HepG2 (cell line): ENCODE data around the gene TDRD1.

Source experiments
- EZH2 ChIP-seq: conservative IDR thresholded peaks from 2 replicates; pipeline ENCODE4 v1.6.1; 2012; ENCODE audit warnings: mild to moderate bottlenecking, low read depth, low read length, moderate library complexity
- FIP1L1 ChIP-seq: fragments of 200-400 bp; formaldehyde crosslinking; IDR thresholded peaks from 2 replicates; pipeline ENCODE4 v1.6.1; 2018; ENCODE audit warnings: low read depth, mild to moderate bottlenecking, low read length, moderate library complexity, borderline replicate concordance; ENCODE audit not compliant: insufficient read depth
- HES4 ChIP-seq: sonication (generic); formaldehyde crosslinking; IDR thresholded peaks from 2 replicates; pipeline ENCODE4 v1.9.0; 2021; ENCODE audit warnings: mild to moderate bottlenecking, missing genetic modification reagents, borderline replicate concordance
- NONO ChIP-seq, 2 experiments: fragments of 450-650 bp in 1 of 2; sonication (generic) in 1 of 2; formaldehyde crosslinking in 1 of 2; IDR thresholded peaks in 1 of 2; conservative IDR thresholded peaks in 1 of 2; 2 replicates each; pipeline versions ENCODE4 v1.6.1 to v1.8.0; 2017 to 2022; ENCODE audit warnings: mild to moderate bottlenecking in 1 of 2, missing genetic modification reagents in 1 of 2, moderate library complexity in 1 of 2
- RBM39 ChIP-seq: fragments of 200-400 bp; formaldehyde crosslinking; IDR thresholded peaks from one replicate; pipeline ENCODE4 v1.6.1; 2018; ENCODE audit warnings: antibody characterized with exemption, mild to moderate bottlenecking, low read depth, low read length; ENCODE audit not compliant: poor library complexity, severe bottlenecking
- ZNF260 ChIP-seq: sonication (generic); formaldehyde crosslinking; IDR thresholded peaks from 2 replicates; pipeline ENCODE4 v1.4.0; 2020; ENCODE audit warnings: missing genetic modification reagents, low read depth, mild to moderate bottlenecking, borderline replicate concordance
- ZNF335 ChIP-seq: sonication (generic); formaldehyde crosslinking; IDR thresholded peaks from 2 replicates; pipeline ENCODE4 v1.4.0; 2020; ENCODE audit warnings: missing genetic modification reagents
- ZNF460 ChIP-seq: sonication (generic); formaldehyde crosslinking; IDR thresholded peaks from 2 replicates; pipeline ENCODE4 v1.5.1; 2020; ENCODE audit warnings: missing genetic modification reagents, mild to moderate bottlenecking, borderline replicate concordance
- ZNF510 ChIP-seq: sonication (generic); formaldehyde crosslinking; IDR thresholded peaks from 2 replicates; pipeline ENCODE4 v1.4.0; 2020; ENCODE audit warnings: low read depth, mild to moderate bottlenecking, missing genetic modification reagents
- TF ChIP-seq, protein P1 (sequence below): sonication (generic); formaldehyde crosslinking; IDR thresholded peaks from 2 replicates; pipeline ENCODE4 v1.5.1; 2020; ENCODE audit warnings: mild to moderate bottlenecking, missing genetic modification reagents
- TF ChIP-seq, protein P2 (sequence below): sonication (generic); formaldehyde crosslinking; IDR thresholded peaks from 2 replicates; pipeline ENCODE4 v1.4.0; 2020; ENCODE audit warnings: missing genetic modification reagents
- TF ChIP-seq, protein P3 (sequence below): sonication (generic); formaldehyde crosslinking; IDR thresholded peaks from 2 replicates; pipeline ENCODE4 v1.5.0; 2020; ENCODE audit warnings: mild to moderate bottlenecking, missing genetic modification reagents, moderate library complexity
- TF ChIP-seq, protein P4 (sequence below), 2 experiments: sonication (generic) in 1 of 2; formaldehyde crosslinking in 1 of 2; IDR thresholded peaks; 2 replicates each; pipeline versions ENCODE4 v1.5.1 to v1.6.1; 2011 to 2020; ENCODE audit warnings: borderline replicate concordance in 1 of 2, low read depth in 1 of 2, low read length in 1 of 2, mild to moderate bottlenecking in 1 of 2, missing genetic modification reagents in 1 of 2, moderate library complexity in 1 of 2
- TF ChIP-seq, protein P5 (sequence below): sonication (generic); formaldehyde crosslinking; IDR thresholded peaks from 2 replicates; pipeline ENCODE4 v1.4.0; 2020; ENCODE audit warnings: missing genetic modification reagents

DNA sequence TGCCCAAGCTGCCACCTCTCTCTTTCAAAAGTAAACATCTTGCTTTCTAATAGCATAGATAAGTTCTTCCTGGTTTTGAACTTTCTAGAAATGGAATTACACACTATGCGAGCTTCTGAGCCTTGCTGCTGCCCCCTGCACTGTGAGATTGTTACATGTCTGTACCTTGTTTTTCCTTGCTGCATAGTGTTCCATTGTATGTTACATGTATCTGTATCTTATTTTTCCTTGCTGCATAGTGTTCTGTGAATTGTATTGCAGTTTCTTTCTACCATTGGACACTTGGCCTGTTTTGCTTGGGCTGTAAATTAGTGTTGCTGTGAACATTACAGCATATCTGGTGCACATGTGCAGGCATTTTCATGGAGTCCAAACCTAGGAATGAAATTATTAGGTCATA lies 35.9 kb downstream of the TDRD1 start:
- TF ChIP-seq ZNF460 (CRISPR knock-in tag), result no peak
- TF ChIP-seq, protein P1, sequence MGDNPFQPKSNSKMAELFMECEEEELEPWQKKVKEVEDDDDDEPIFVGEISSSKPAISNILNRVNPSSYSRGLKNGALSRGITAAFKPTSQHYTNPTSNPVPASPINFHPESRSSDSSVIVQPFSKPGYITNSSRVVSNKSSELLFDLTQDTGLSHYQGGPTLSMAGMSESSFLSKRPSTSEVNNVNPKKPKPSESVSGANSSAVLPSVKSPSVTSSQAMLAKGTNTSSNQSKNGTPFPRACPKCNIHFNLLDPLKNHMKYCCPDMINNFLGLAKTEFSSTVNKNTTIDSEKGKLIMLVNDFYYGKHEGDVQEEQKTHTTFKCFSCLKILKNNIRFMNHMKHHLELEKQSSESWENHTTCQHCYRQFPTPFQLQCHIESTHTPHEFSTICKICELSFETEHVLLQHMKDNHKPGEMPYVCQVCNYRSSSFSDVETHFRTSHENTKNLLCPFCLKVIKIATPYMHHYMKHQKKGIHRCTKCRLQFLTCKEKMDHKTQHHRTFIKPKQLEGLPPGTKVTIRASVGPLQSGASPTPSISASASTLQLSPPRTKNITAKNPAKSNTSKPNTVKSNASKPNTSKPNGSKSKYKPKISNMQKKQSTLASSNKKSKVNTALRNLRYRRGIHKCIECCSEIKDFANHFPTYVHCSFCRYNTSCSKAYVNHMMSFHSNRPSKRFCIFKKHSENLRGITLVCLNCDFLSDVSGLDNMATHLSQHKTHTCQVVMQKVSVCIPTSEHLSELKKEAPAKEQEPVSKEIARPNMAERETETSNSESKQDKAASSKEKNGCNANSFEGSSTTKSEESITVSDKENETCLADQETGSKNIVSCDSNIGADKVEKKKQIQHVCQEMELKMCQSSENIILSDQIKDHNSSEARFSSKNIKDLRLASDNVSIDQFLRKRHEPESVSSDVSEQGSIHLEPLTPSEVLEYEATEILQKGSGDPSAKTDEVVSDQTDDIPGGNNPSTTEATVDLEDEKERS, result no peak
- no peak for TF ChIP-seq FIP1L1
- TF ChIP-seq RBM39, result no peak
- no peak for TF ChIP-seq NONO (IDR thresholded peaks at IDR 0.05)
- no peak for TF ChIP-seq NONO (CRISPR knock-in tag; conservative IDR thresholded peaks at IDR 0.05)
- TF ChIP-seq, protein P2, sequence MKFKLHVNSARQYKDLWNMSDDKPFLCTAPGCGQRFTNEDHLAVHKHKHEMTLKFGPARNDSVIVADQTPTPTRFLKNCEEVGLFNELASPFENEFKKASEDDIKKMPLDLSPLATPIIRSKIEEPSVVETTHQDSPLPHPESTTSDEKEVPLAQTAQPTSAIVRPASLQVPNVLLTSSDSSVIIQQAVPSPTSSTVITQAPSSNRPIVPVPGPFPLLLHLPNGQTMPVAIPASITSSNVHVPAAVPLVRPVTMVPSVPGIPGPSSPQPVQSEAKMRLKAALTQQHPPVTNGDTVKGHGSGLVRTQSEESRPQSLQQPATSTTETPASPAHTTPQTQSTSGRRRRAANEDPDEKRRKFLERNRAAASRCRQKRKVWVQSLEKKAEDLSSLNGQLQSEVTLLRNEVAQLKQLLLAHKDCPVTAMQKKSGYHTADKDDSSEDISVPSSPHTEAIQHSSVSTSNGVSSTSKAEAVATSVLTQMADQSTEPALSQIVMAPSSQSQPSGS (CRISPR knock-in tag), result no peak
- TF ChIP-seq, protein P3, sequence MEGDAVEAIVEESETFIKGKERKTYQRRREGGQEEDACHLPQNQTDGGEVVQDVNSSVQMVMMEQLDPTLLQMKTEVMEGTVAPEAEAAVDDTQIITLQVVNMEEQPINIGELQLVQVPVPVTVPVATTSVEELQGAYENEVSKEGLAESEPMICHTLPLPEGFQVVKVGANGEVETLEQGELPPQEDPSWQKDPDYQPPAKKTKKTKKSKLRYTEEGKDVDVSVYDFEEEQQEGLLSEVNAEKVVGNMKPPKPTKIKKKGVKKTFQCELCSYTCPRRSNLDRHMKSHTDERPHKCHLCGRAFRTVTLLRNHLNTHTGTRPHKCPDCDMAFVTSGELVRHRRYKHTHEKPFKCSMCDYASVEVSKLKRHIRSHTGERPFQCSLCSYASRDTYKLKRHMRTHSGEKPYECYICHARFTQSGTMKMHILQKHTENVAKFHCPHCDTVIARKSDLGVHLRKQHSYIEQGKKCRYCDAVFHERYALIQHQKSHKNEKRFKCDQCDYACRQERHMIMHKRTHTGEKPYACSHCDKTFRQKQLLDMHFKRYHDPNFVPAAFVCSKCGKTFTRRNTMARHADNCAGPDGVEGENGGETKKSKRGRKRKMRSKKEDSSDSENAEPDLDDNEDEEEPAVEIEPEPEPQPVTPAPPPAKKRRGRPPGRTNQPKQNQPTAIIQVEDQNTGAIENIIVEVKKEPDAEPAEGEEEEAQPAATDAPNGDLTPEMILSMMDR, result no peak
- no peak for TF ChIP-seq EZH2
- no peak for TF ChIP-seq ZNF335 (CRISPR knock-in tag)
- TF ChIP-seq ZNF260 (CRISPR knock-in tag), result no peak
- TF ChIP-seq ZNF510, result no peak
- TF ChIP-seq, protein P4, sequence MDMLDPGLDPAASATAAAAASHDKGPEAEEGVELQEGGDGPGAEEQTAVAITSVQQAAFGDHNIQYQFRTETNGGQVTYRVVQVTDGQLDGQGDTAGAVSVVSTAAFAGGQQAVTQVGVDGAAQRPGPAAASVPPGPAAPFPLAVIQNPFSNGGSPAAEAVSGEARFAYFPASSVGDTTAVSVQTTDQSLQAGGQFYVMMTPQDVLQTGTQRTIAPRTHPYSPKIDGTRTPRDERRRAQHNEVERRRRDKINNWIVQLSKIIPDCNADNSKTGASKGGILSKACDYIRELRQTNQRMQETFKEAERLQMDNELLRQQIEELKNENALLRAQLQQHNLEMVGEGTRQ (IDR thresholded peaks at IDR 0.05; ENCODE audit: low read depth, low read length), result no peak
- TF ChIP-seq, protein P4 (CRISPR knock-in tag; IDR thresholded peaks at IDR 0.05; ENCODE audit: borderline replicate concordance), result no peak
- no peak for TF ChIP-seq HES4 (CRISPR knock-in tag)
- TF ChIP-seq, protein P5, sequence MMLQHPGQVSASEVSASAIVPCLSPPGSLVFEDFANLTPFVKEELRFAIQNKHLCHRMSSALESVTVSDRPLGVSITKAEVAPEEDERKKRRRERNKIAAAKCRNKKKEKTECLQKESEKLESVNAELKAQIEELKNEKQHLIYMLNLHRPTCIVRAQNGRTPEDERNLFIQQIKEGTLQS, result no peak
